ENCODE results near the gene NUDT4. TPM values are rescaled to one million over a fixed set of nuclear protein-coding genes. Genes with fewer than 3 reads are reported as not detected.
A peak's percentile ranks its signal among the peaks of the same experiment; 100 is the strongest.
"Not testable (repeated sequence)": the region's sequence is repeated elsewhere in the genome, so short reads cannot be mapped to it uniquely, and the experiment has no call there.

Gene NUDT4
- total RNA-seq, 2 experiments from 2014 or later, result 52.2 to 53.1 TPM

DNA sequence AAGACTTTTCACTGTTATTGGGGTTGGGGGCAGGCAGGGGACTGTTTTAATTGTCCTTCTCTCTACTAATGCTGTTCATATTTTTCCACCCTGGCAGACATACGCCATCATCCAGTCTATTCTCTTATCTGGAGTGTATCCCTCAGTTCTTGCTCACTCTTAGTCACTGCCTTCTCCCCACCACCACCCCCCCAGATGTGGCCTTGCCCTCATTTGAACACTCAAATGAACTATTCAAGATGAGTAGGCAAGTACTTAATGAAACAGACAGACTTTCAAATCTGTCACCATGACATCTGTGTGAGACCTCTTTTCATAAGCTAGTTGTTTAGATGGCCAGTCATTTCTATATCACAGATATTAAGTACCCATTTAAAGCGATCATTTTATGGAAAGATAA, 10.1 kb downstream of the NUDT4 start:
- intact Hi-C loops (cut with micrococcal nuclease), result loop anchor here (1.0 kb wide), 1 partner anchor 8 kb away; no protein-coding TSS in a partner anchor
- peak; percentile 75 for DNase-seq

DNA sequence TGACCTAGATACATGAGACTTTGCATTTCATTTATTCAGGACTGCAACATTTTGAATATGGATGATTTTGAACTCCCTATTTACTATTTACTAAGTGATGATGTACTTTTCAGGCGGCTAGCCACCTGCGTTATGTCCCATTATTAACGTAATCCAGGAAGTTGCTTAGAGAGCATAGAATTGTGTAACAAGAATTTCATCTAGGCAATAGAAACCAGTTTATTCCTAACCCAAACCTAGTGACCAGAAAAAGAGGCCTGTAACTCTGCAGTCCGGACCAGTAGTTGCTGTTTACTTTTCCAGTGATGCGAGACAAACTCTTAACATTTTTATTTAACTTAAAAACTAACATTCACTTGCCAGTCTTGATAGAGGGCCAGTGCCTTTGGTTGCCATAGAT, 12.3 kb downstream of the NUDT4 start:
- no peak overlapping the region for H3K4me3 Mint-ChIP-seq
- no peaks in the 10 kb centered on the region for H3K9me3 Mint-ChIP-seq
- CTCF ChIA-PET, result interaction anchor here (1.2 kb wide), 1 partner anchor 9 kb away, joined by 5 read pairs; no protein-coding TSS in a partner anchor
- intact Hi-C loops (cut with micrococcal nuclease), result no loop called here
- peaks cover 58% of the 10 kb centered on the region for H3K4me1 Mint-ChIP-seq (ENCODE audit: low read depth)
- H3K27me3 Mint-ChIP-seq (ENCODE audit: low read depth), result no peaks in the 10 kb centered on the region
- DNase-seq, result no peak
- H3K36me3 Mint-ChIP-seq (ENCODE audit: low read depth), result peaks cover 23% of the 10 kb centered on the region
- H3K27ac Mint-ChIP-seq, result no peak overlapping the region

More for the DNA sequence above, 10.1 kb downstream of the NUDT4 start:
- Mint-ChIP-seq H3K4me3 (no peak overlapping the region), H3K36me3 (ENCODE audit: low read depth) (peaks cover 26% of the 10 kb centered on the region), H3K27me3 (ENCODE audit: low read depth) (no peaks in the 10 kb centered on the region), H3K4me1 (ENCODE audit: low read depth) (peaks cover 70% of the 10 kb centered on the region), H3K27ac (peak overlapping the region; percentile 72), H3K9me3 (no peaks in the 10 kb centered on the region)
- CTCF ChIA-PET, result interaction anchor here (0.8 to 1.7 kb wide), 2 partner anchors 9 to 32 kb away, joined by 4 to 9 read pairs; no protein-coding TSS in a partner anchor

DNA sequence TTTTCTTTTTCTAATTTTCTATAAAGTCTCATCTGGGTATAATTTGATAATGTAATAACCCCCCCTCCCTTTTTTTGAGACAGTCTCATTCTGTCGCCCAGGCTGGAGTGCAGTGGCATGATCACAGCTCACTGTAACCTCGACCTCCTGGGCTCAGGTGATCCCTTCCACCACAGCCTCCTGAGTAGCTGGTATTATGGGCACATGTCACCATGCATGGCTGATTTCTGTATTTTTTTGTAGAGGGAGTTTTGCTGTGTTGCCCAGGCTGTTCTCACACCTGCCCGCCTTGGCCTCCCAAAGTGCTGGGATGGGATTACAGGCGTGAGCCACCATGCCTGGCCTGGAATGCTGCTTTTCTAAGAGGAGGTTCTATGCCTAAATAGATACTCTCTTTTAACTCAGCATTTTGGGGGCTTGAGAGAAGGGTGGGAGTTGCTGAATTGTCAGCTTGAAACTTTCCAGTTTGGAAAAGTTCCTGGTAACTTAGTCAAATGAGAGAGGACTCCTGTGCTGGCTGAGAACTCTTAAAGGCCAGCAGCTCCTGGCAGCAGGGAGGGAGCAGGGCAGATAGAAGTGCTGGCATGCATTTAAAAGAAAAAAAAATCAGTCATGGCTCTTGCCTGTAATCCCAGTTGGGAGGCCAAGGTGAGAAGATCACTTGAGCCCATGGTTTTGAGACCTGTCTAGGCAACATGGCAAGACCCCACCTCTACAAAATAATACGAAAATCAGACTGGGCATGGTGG, 13.0 kb downstream of the NUDT4 start:
- CTCF ChIA-PET, result interaction anchor here (1.2 kb wide), 1 partner anchor 10 kb away, joined by 5 read pairs; no protein-coding TSS in a partner anchor

DNA sequence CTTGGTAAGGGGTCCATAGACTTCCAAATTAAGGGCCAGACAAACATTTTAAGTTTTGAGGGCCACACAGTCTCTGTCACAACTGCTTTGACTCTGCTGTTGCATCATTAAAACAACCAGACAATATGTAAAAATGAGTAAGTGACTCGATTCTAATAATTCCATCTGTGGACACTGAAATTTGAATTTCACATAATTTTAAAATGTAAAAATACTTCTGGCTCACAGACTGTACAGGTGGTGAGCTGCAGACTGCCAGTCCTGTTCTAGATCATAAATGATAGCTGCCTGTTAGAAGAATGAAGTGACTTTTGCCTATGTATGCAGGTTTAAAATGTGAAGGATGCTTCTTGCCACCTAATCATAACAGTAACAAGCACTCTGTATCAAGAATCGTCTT, 15.7 kb downstream of the NUDT4 start:
- no peak for DNase-seq
- intact Hi-C loops (cut with micrococcal nuclease), result no loop called here
- CTCF ChIA-PET, result no interaction called here
- H3K27me3 Mint-ChIP-seq (ENCODE audit: low read depth), result no peaks in the 10 kb centered on the region
- H3K4me1 Mint-ChIP-seq (ENCODE audit: low read depth), result peaks cover 30% of the 10 kb centered on the region
- H3K9me3 Mint-ChIP-seq, result no peaks in the 10 kb centered on the region
- H3K4me3 Mint-ChIP-seq, result no peak overlapping the region
- peaks cover 23% of the 10 kb centered on the region for H3K36me3 Mint-ChIP-seq (ENCODE audit: low read depth)
- no peak overlapping the region for H3K27ac Mint-ChIP-seq

More for the DNA sequence above, 13.0 kb downstream of the NUDT4 start:
- Mint-ChIP-seq H3K4me1 (ENCODE audit: low read depth) (peaks cover 53% of the 10 kb centered on the region), H3K27me3 (ENCODE audit: low read depth) (no peaks in the 10 kb centered on the region), H3K9me3 (no peaks in the 10 kb centered on the region), H3K36me3 (ENCODE audit: low read depth) (peaks cover 19% of the 10 kb centered on the region), H3K27ac (peak overlapping the region; percentile 31), H3K4me3 (no peak overlapping the region)
- intact Hi-C loops (cut with micrococcal nuclease), result no loop called here
- DNase-seq, result no peak

DNA sequence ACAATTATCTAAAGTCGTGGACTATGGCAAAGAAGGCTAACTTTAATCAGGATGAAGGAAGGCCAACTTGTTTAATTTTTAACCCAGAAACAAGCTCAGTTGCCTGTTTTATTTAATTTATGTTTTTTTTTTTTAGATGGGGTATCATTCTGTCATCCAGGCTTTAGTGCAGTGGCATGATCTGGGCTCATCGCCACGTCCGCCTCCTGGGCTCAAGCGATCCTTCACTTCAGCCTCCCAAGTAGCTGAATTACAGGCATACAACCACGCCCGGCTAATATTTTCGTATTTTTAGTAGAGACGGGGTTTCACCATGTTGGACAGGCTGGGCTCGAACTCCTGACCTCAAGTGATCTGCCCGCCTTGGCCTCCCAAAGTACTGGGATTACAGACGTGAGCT, 19.7 kb downstream of the NUDT4 start:
- no peak overlapping the region for H3K4me3 Mint-ChIP-seq
- H3K9me3 Mint-ChIP-seq, result no peaks in the 10 kb centered on the region
- H3K27ac Mint-ChIP-seq, result no peak overlapping the region
- peaks cover 3% of the 10 kb centered on the region for H3K4me1 Mint-ChIP-seq (ENCODE audit: low read depth)
- intact Hi-C loops (cut with micrococcal nuclease), result loop anchor here (2.0 to 5.0 kb wide), 3 partner anchors 570 to 705 kb away; no protein-coding TSS in a partner anchor
- no peaks in the 10 kb centered on the region for H3K27me3 Mint-ChIP-seq (ENCODE audit: low read depth)
- H3K36me3 Mint-ChIP-seq (ENCODE audit: low read depth), result peaks cover 18% of the 10 kb centered on the region
- DNase-seq, result no peak
- CTCF ChIA-PET, result interaction anchor here (0.6 to 3.6 kb wide), 29 partner anchors 8 to 705 kb away, joined by 3 to 29 read pairs (median 3); no protein-coding TSS in a partner anchor

DNA sequence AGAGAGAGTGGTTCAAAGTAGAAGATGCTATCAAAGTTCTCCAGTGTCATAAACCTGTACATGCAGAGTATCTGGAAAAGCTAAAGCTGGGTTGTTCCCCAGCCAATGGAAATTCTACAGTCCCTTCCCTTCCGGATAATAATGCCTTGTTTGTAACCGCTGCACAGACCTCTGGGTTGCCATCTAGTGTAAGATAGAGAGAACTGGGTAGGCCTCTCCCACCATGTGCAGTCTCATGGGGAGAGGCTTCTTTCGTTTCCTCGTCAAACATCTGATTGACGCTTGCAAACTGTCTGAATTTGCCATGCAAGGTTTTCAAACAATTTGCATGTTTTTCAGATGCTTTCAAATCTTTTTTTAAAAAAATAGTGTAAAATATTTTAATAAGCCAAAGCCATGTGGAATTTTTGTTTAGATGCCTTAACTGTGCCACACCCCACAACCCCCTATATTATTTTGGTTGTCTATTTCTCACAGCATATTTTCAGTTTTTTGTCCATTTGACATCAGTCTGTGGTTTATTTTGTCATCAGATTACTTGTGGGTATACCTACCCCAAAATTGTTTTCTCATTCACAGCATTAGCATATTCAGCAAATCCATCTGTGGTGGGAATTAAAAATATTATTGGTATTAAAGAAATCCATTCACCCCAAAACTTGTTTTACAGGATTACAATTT, 21.6 kb downstream of the NUDT4 start:
- not testable (repeated sequence) for H3K27ac Mint-ChIP-seq; DNase-seq; H3K9me3 Mint-ChIP-seq; H3K27me3 Mint-ChIP-seq (ENCODE audit: low read depth); H3K4me3 Mint-ChIP-seq
- peaks cover 11% of the 10 kb centered on the region for H3K4me1 Mint-ChIP-seq (ENCODE audit: low read depth)
- intact Hi-C loops (cut with micrococcal nuclease), result loop anchor here (5.0 kb wide), 2 partner anchors 572 to 703 kb away; no protein-coding TSS in a partner anchor
- peaks cover 24% of the 10 kb centered on the region for H3K36me3 Mint-ChIP-seq (ENCODE audit: low read depth)
- CTCF ChIA-PET, result interaction anchor here (1.2 to 2.6 kb wide), 2 partner anchors 12 to 19 kb away, joined by 3 to 12 read pairs; no protein-coding TSS in a partner anchor

DNA sequence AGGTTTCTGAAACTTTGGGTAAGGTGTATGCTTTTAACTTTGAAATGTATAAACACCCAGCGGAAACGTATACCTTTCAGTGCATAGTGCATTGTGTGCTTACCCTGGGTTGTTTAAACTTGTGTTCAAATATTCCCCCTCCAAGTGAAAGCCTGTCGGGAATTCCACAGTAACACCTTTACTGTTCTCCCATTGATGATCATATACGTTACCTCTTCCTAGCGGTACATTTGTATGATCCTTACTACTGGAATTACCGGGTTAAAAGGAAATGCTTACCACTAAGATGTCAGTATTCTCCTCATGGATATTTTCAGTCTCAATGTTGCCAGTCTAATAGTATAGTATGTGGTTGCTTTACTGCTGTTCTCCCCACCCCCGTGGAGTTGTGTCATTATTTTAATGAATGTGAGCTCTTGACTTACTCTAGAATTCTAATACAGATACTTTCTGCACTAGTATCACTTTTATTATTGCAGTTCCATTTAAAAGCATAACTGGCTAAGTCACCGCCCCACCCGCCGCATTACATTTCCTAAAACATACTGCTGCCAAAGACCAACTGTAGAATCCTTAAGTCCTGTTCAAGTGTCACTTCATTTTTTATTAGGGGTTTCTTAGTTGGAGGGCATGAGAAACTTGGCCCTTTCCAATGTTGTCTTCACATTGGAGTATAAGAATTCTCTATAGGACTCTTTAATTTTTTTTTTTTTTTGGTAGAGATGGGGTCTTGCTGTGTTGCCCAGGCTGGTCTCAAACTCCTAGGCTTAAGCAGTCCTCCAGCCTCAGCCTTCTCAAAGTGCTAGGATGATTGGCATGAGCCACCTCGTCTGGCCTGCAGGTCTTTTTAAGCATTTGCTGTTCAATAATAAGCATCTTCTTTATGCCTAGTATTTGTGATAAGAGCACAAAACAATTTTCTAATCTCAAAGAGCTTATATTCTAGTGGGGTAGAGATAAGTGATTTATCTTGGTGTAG, 24.9 kb downstream of the NUDT4 start:
- Mint-ChIP-seq H3K27ac (peak overlapping the region; percentile 27), H3K9me3 (no peaks in the 10 kb centered on the region), H3K4me3 (no peak overlapping the region), H3K27me3 (ENCODE audit: low read depth) (no peaks in the 10 kb centered on the region), H3K36me3 (ENCODE audit: low read depth) (peaks cover 23% of the 10 kb centered on the region), H3K4me1 (ENCODE audit: low read depth) (peaks cover 20% of the 10 kb centered on the region)
- CTCF ChIA-PET, result interaction anchor here (2.6 kb wide), 1 partner anchor 15 kb away, joined by 6 read pairs; no protein-coding TSS in a partner anchor
- intact Hi-C loops (cut with micrococcal nuclease), result no loop called here
- peak; percentile 49 for DNase-seq

DNA sequence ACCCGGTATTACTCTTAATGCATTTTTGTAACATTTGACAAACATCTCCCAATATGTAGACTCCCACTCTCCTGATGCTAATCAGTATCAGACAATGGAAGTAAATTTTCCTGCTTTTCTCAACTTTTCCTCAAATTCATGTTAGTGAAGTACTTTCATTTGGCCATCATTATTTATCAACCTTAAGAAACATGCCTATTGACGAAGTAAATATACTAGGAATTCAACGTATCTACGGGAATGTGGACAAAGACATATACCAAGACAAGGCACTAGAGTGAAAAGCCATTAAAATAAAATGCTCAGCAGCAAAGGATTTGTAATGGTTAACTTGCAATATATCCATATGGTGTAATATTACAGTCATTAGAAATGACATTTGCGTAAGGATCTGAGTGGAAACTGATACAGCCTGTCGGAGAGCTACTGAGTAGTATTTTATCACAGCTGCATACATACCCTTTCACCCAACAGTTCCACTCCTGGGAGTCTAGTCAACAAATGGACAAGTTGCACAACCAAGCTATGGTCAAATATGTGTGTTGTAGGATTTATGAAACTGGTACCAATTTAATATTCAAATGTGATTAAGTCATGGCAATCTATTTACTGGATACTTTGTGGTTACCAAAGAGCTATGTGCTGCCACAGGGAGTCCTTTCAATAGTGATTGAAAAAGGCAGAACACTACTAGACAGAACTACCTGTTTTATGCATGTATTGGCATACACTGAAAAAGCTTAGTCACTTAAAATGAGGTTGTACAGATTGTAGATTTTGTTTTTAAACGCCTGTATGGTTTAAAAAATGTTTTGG, 26.5 kb downstream of the NUDT4 start:
- Mint-ChIP-seq H3K36me3 (ENCODE audit: low read depth) (peaks cover 25% of the 10 kb centered on the region), H3K27ac (no peak overlapping the region), H3K4me1 (ENCODE audit: low read depth) (peaks cover 35% of the 10 kb centered on the region), H3K9me3 (no peaks in the 10 kb centered on the region), H3K4me3 (no peak overlapping the region), H3K27me3 (ENCODE audit: low read depth) (no peaks in the 10 kb centered on the region)
- intact Hi-C loops (cut with micrococcal nuclease), result no loop called here
- CTCF ChIA-PET, result interaction anchor here (0.7 to 2.6 kb wide), 5 partner anchors 11 to 416 kb away, joined by 4 to 6 read pairs (median 5); no protein-coding TSS in a partner anchor
- no peak for DNase-seq

DNA sequence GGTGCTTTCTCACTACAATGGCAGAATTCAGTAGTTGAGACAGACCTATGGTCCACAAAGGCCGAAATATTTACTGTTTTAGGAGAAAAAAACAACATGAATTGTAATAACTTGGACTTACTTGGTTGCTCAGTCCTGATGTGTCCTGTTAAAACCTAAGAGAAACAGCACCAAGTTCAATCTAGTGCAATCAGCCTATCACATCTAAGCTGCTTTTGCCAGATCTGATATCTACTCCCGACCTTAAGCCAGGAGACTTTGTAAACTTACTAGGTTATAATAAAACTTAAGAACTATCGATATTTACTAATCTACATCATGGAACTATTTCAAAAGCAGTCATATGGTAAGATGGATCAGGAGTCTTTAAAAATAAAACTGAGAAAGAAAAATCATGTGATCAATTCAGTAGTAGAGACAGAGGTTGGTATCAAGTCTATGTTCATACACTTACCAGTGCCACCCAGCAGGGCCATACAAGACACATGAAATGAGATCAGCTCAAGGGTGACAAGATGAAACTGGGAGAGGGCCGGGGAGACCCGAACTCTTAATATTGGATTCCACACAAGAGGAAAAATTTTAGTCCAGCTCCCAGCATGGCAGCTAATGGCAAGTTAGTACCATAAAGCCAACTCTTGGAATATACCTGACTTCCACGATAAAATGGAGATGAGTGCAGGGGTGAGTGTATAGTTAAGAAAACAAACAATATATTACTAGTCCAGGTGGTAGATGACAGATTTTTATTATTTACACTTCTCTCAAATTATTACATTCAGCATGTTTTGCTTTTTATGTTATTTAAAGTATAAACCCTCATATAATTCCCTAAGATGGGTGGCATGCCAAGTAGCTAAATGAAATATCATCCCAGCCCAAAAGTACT, 27.5 kb downstream of the NUDT4 start:
- H3K36me3 Mint-ChIP-seq (ENCODE audit: low read depth), result peaks cover 26% of the 10 kb centered on the region
- H3K27me3 Mint-ChIP-seq (ENCODE audit: low read depth), result no peaks in the 10 kb centered on the region
- H3K4me1 Mint-ChIP-seq (ENCODE audit: low read depth), result peaks cover 35% of the 10 kb centered on the region
- intact Hi-C loops (cut with micrococcal nuclease), result no loop called here
- CTCF ChIA-PET, result interaction anchor here (0.6 to 2.6 kb wide), 8 partner anchors 9 to 858 kb away, joined by 3 to 6 read pairs (median 4); no protein-coding TSS in a partner anchor
- no peak for DNase-seq
- peak overlapping the region; percentile 25 for H3K27ac Mint-ChIP-seq
- no peaks in the 10 kb centered on the region for H3K9me3 Mint-ChIP-seq
- no peak overlapping the region for H3K4me3 Mint-ChIP-seq

All from activated naive CD4-positive, alpha-beta T cell treated with anti-CD3 and anti-CD28 coated beads for 36 hours (primary cell).